ENCODE data around the gene CAMK1D.

GRCh38 chr10:12422189-12422588 lies 72.8 kb downstream of the CAMK1D start:
- TF ChIP-seq EZH2phosphoT487 (IDR thresholded peaks at IDR 0.05; ENCODE audit: borderline replicate concordance, low read depth, low read length) = no peak
- TF ChIP-seq CTCF (conservative IDR thresholded peaks at IDR 0.05; ENCODE audit: low read length) = no peak

Measured in OCI-LY7 (cell line).